AG09319 (cell line): ENCODE measurements around the gene FBXO24.
A peak's percentile ranks its signal among the peaks of the same experiment; 100 is the strongest.
"Not testable (repeated sequence)": the region's sequence is repeated elsewhere in the genome, so short reads cannot be mapped to it uniquely, and the experiment has no call there.

ENCODE experiments used
- DNase-seq: peaks from one replicate; pipeline ENCODE4 v3.0.0-alpha.2; 2010; ENCODE audit warnings: low read depth; ENCODE audit errors: extremely low read depth
- CTCF ChIP-seq: IDR thresholded peaks from 2 replicates; pipeline ENCODE4 v1.5.1; 2011; ENCODE audit warnings: low read depth, mild to moderate bottlenecking, inconsistent platforms, low read length, moderate library complexity

The FBXO24 gene

GRCh38 chr7:100586266-100587025 lies at the start of gene FBXO24:
TSS of gene FBXO24 (plus strand) at chr7:100586328. CDS start at chr7:100586626, 298 bp downstream.
- peak; percentile 100 for DNase-seq
- TF ChIP-seq CTCF = no peak; the same call in 1 of the 2 replicates

- not testable (repeated sequence) for DNase-seq
These were observed 49.4 kb upstream of the FBXO24 start for GRCh38 chr7:100536695-100537094.

- no peak for DNase-seq
- no peak for TF ChIP-seq CTCF
These were observed 47.8 kb upstream of the FBXO24 start for GRCh38 chr7:100538348-100538653.

DNA sequence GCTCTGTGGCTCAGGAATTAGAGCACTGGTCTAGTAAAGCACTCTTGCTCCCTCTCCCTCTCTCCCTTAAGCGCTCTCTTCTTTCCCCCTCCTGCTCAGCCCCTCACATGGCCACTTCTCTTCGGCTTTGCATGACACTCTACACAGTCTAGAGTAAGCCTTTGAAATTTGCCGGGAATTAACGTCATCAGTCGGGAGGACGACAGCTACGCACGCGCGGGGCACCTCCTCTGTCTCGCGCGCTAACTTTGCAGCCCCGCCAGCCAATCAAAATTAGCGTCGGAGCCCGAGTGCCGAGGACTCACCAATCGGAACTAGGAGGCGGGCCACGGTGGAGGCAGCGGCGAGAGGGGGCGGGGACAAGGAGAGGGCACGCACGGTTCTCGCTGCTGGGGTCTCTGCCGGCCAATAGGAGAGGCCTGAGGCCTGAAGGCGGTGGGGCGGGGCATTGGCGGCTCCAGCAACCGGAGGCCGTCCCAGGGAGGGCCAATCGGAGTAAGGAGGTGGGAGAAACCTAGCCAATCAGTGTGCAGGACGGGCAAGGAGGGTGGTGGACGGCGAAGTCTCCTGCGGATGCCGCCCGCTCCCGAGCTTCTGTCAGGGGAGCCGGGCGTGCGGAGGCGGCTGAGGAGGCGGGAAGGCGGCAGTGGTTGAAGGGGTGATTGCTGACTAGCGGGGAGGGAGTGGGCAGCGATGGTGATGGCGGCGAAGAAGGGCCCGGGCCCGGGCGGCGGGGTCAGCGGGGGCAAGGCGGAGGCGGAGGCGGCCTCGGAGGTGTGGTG lies 47.3 kb upstream of the FBXO24 start, which contains the start of gene AGFG2:
AGFG2 (plus strand) TSS at position 550 of the 782 bp plus-strand sequence; CDS start at position 694, 144 bp downstream.
- TF ChIP-seq CTCF = no peak

DNA sequence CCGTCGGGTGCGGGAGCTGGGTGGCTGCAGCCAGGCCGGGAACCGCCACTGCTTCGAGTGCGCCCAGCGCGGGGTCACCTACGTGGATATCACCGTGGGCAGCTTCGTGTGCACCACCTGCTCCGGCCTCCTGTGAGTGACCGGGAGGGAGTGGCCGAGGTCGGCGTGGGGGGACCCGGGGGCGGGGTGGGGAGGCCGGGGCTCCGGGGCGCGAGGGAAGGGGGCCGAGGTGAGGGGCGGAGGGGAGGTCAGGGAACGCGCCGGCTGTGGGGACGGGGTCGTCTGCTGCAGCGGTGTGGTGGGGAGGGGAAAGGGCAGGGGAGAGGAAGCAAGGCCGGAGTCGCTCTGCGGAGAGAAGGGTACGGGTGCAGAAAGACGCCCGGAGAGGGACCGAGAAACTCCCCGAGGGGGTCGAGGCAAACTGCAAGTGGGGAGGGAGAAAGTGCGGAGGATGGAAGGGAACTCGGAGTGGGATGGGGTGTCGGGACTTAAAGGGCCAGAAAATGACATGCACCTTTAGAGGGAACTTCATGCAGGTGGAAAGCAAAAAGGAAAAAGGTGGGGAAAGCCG lies 46.6 kb upstream of the FBXO24 start:
- TF ChIP-seq CTCF = no peak
- DNase-seq = no peak

More for the DNA sequence above, 47.3 kb upstream of the FBXO24 start, which contains the start of gene AGFG2:
- DNase-seq = peak; percentile 99

DNA sequence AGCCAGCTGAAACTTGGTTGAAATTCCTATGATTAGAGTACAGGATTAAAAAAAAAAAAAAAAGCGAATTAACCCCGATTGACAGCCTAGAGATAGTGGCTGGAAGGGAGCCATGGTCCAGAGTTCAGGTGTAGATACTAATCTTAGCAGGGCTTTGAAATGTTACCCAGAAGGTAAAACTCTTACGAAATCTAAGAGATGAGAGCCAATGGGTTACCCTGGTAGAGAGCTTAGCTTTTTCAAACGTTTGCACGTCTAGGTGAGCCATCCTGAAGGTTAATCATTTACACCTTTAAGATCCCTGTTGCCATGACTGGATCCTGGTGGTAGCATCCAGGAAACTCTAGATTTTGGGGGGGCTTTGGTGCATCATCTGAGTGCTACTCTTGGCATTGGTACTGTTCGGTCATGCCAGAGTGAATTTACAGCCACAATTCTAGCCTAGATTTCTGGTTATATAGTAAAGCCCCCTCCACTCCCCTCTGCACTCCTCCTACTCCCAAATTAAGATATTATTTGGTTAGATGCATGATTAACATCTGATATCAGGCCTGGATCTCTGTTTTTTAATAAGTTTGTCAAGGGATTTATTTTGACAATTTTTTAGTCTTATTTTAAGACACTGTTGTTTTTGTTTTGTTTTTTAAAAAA lies 45.9 kb upstream of the FBXO24 start:
- DNase-seq = no peak
- no peak for TF ChIP-seq CTCF

GRCh38 chr7:100541309-100541708 lies 44.8 kb upstream of the FBXO24 start:
- DNase-seq = not testable (repeated sequence)

- no peak for DNase-seq
- TF ChIP-seq CTCF = no peak
These were observed 42.5 kb upstream of the FBXO24 start for GRCh38 chr7:100543586-100543985.
